Lower leg skin (tissue), 4 donors: ENCODE measurements around the gene CSGALNACT2. TPM values are rescaled to one million over a fixed set of nuclear protein-coding genes. Genes with fewer than 3 reads are reported as not detected.

Experiments used
- DNase-seq, 2 donors: peaks; one replicate each; pipeline ENCODE4 v3.0.0-alpha.2; 2019; ENCODE audit warnings: low spot score in 2 of 2
- H3K4me3 ChIP-seq: fragments of 200-600 bp; sonication (generic); 2 replicates; pipeline ENCODE4 v1.5.1; 2017; ENCODE audit warnings: mild to moderate bottlenecking, low read depth; ENCODE audit not compliant: poor library complexity, severe bottlenecking
- POLR2A ChIP-seq, 2 donors: fragments of 450-650 bp; IDR thresholded peaks; one replicate each; pipeline ENCODE4 v1.6.1; 2016 to 2017; ENCODE audit warnings: antibody characterized with exemption in 2 of 2, mild to moderate bottlenecking in 1 of 2, moderate library complexity in 1 of 2
- whole genome bisulfite sequencing, 2 donors: methylation state at CpG; one replicate each; pipeline ENCODE4 v1.1.5; 2018; 5-methylcytosine and 5-hydroxymethylcytosine counted together
- intact Hi-C: fragments of 100-400 bp; cut with DNase I; formaldehyde crosslinking; loops from one replicate; pipeline ENCODE4 v1.15.0; 2023; ENCODE audit warnings: low total_unique reads
- total RNA-seq, 4 donors: library from RNA; depleted of rRNA; stranded (reverse); fragments of >200 nt; gene quantifications; one replicate each; pipeline ENCODE4 v1.1.0, GENCODE V29; 2016
- TF ChIP-seq, protein P1 (sequence below), 3 donors: fragments of 450-650 bp; IDR thresholded peaks; one replicate each; pipeline ENCODE4 v1.5.1; 2016; ENCODE audit warnings: antibody characterized with exemption in 3 of 3, mild to moderate bottlenecking in 3 of 3, moderate library complexity in 2 of 3

Gene CSGALNACT2
- total RNA-seq, 4 donors from 2014 or later: 12.9 to 16.7 (median 15.4) TPM

DNA sequence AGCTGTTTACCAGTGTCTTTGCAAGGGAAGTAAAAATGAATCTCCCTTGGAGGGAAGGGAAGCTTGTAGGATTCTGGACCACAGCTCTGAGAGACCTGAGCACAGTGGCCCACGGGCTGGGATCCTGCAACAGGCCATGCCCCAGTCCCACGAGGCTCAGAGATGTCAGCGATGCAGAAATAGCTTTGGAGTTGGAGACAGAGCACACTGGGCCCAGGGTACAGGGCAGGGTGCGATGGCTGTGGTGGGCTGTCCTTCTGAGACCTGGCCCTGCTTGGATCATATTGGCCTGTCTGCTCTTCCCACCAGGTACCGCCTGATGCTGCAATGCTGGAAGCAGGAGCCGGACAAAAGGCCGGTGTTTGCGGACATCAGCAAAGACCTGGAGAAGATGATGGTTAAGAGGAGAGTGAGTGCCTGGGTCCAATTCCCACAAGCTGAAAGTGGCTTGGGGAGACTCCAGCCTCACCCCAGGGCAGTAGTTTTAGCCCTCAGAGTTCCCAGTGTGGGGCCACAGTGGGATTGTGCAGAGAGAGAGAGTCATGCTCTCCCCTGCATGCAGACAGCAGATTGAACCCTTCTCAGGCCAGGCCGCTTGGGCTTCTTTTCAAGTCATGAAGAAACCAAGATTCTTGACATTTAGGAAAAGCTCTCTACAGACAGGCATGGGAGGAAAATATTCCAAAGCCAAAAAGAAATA is 13.5 kb upstream of the CSGALNACT2 start:
- intact Hi-C loops: no loop called here
- WGBS, 2 donors: 91 to 97% methylated on average over 9 of the region's 9 CpGs
- DNase-seq: peak in 1 of 2 donors; percentile 70
- TF ChIP-seq POLR2A (IDR thresholded peaks at IDR 0.05): no peak
- TF ChIP-seq, protein P1, sequence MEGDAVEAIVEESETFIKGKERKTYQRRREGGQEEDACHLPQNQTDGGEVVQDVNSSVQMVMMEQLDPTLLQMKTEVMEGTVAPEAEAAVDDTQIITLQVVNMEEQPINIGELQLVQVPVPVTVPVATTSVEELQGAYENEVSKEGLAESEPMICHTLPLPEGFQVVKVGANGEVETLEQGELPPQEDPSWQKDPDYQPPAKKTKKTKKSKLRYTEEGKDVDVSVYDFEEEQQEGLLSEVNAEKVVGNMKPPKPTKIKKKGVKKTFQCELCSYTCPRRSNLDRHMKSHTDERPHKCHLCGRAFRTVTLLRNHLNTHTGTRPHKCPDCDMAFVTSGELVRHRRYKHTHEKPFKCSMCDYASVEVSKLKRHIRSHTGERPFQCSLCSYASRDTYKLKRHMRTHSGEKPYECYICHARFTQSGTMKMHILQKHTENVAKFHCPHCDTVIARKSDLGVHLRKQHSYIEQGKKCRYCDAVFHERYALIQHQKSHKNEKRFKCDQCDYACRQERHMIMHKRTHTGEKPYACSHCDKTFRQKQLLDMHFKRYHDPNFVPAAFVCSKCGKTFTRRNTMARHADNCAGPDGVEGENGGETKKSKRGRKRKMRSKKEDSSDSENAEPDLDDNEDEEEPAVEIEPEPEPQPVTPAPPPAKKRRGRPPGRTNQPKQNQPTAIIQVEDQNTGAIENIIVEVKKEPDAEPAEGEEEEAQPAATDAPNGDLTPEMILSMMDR (IDR thresholded peaks at IDR 0.05): no peak
- H3K4me3 ChIP-seq: no peak overlapping the region

DNA sequence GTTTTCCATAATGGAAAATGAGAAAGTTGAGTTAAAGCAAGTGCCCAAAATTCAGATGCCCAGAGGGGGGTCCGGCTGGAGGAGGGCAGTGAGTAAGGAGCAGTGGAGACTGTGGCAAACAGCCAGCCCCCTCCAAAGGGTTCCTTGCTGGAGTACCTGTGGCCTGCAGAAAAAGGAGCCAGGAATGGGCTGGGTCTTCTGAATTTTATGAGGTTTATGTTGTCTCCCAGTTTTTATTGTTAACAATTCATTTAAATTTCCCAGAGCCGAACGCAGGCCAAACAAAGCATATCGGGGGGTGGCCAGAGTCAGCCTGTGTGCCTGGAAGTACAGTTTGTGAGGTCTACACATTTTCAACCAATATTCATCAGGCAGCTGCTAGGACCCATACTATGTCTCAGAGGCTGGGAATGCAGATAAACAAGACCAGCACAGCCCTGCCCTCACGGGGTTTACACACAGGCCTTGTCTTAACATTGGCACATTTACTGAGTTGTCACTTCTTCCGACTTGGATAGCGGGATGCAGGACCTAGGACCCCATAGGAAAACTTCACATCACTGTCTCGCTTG is 12.9 kb upstream of the CSGALNACT2 start:
- intact Hi-C loops: no loop called here
- DNase-seq: peak in 1 of 2 donors; percentile 52

DNA sequence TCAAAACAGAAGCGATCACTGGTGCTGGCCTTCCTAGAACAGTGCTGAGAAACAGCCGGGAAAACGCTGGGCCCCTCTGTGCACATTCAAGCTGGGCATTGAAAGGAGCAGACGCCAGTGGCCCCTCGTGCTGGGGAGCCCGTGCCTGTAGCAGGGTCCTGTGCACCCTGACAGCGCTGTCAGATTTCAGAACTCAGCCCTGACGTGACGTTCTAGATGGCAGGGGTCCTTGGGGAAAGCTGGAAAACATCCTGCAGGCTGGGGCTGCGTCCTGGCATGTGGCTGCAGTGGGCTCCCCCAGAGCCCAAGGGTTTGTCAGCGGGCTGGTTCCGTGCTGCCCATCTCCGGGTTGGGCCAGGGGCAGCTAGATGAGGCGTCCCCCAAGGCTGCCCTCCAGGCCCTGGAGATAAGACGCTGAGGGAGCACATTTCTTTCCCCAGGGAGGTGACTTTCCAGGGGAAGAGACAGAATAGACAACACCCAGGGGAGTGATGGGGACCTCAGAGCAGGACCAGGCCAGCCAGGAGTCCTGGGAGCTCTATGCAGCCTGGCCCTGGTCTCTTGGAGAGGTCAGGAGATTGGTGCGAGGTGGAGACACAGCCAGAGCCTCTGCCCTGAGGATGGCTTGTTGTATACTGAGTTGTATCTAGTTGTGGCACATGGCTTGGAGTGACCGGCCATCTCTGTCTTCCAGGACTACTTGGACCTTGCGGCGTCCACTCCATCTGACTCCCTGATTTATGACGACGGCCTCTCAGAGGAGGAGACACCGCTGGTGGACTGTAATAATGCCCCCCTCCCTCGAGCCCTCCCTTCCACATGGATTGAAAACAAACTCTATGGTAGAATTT is 12.1 kb upstream of the CSGALNACT2 start:
- intact Hi-C loops: no loop called here
- 85 to 86% methylated on average over 23 of the region's 23 CpGs for WGBS, 2 donors
- peak; percentile 12 to 49 for DNase-seq
- TF ChIP-seq, protein P1 (IDR thresholded peaks at IDR 0.05): no peak
- no peak for TF ChIP-seq POLR2A (IDR thresholded peaks at IDR 0.05)
- no peak overlapping the region for H3K4me3 ChIP-seq

More for the DNA sequence above, 12.9 kb upstream of the CSGALNACT2 start:
- 89 to 94% methylated on average over 8 of the region's 8 CpGs for WGBS, 2 donors
- TF ChIP-seq POLR2A (IDR thresholded peaks at IDR 0.05): no peak
- TF ChIP-seq, protein P1 (IDR thresholded peaks at IDR 0.05): no peak
- H3K4me3 ChIP-seq: no peak overlapping the region

DNA sequence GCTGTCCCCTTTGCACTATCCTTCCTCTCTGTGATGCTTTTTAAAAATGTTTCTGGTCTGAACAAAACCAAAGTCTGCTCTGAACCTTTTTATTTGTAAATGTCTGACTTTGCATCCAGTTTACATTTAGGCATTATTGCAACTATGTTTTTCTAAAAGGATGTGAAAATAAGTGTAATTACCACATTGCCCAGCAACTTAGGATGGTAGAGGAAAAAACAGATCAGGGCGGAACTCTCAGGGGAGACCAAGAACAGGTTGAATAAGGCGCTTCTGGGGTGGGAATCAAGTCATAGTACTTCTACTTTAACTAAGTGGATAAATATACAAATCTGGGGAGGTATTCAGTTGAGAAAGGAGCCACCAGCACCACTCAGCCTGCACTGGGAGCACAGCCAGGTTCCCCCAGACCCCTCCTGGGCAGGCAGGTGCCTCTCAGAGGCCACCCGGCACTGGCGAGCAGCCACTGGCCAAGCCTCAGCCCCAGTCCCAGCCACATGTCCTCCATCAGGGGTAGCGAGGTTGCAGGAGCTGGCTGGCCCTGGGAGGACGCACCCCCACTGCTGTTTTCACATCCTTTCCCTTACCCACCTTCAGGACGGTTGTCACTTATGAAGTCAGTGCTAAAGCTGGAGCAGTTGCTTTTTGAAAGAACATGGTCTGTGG is 11.4 kb upstream of the CSGALNACT2 start:
- no peak overlapping the region for H3K4me3 ChIP-seq
- DNase-seq: peak in 1 of 2 donors; percentile 11
- WGBS, 2 donors: 82 to 87% methylated on average over 7 of the region's 7 CpGs
- intact Hi-C loops: no loop called here
- TF ChIP-seq POLR2A (IDR thresholded peaks at IDR 0.05): no peak
- TF ChIP-seq, protein P1 (IDR thresholded peaks at IDR 0.05): no peak

DNA sequence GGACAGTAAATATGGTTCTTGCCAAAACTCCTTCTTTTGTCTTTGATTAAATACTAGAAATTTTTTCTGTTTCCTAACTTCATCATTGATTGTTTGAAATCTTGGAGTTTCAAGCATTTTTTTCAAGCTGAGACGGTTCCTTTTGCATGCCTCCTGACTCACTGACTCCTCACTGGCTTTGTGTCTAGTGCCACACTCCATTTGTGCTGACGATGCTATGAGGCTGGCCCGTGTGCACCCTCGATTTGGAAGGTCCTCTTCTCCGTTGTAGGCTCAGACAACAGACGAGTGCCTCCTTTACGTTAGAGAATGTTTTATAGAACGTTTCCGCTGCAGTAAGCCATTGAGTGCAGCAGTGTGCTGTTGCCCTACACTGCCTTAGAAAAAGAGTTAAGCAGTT is 10.8 kb upstream of the CSGALNACT2 start:
- intact Hi-C loops: no loop called here
- H3K4me3 ChIP-seq: no peak overlapping the region
- peak in 1 of 2 donors; percentile 6 for DNase-seq
- WGBS, 2 donors: 72 to 74% methylated on average over 9 of the region's 9 CpGs
- TF ChIP-seq, protein P1 (IDR thresholded peaks at IDR 0.05): no peak
- no peak for TF ChIP-seq POLR2A (IDR thresholded peaks at IDR 0.05)
